AG04450 (cell line): Measurements from ENCODE around the gene TMEM72. TPM values are rescaled to one million over a fixed set of nuclear protein-coding genes. Genes with fewer than 3 reads are reported as not detected.

Source experiments
- CTCF ChIA-PET: fragments of 300-600, 350-600 bp; formaldehyde crosslinking; extraction: SDS; loops from one replicate; lab custom pipeline; 2022; ENCODE audit warnings: antibody characterized with exemption, inconsistent platforms; lab: Charles Lee
- POLR2A ChIA-PET: fragments of 350-600 bp; formaldehyde crosslinking; extraction: SDS; loops from one replicate; lab custom pipeline; 2021; ENCODE audit warnings: antibody characterized with exemption, inconsistent platforms; lab: Yijun Ruan, JAX
- DNase-seq: peaks from one replicate; pipeline ENCODE4 v3.0.0-alpha.2; 2011; ENCODE audit warnings: low read depth, low spot score
- H3K27ac ChIP-seq: one replicate; pipeline ENCODE4 v1.5.1; 2012; ENCODE audit warnings: low read depth, low read length, control low read depth
- H3K27me3 ChIP-seq: one replicate; pipeline ENCODE4 v1.6.0; 2012; ENCODE audit warnings: low read length; ENCODE audit not compliant: control insufficient read depth, insufficient read depth
- H3K4me3 ChIP-seq: 2 replicates; pipeline ENCODE4 v1.5.1; 2011; ENCODE audit warnings: mild to moderate bottlenecking, low read depth, low read length, control low read depth
- H3K9me3 ChIP-seq: 2 replicates; pipeline ENCODE4 v1.5.1; 2012; ENCODE audit warnings: low read length; ENCODE audit not compliant: control insufficient read depth, insufficient read depth
- CTCF ChIP-seq: IDR thresholded peaks from 2 replicates; pipeline ENCODE4 v1.5.1; 2011; ENCODE audit warnings: low read depth, low read length, control low read depth, inconsistent platforms
- polyA plus RNA-seq: library from polyadenylated mRNA; depleted of rRNA; stranded (reverse); fragments of >200 nt; gene quantifications from 2 replicates; pipeline ENCODE4 v1.2.3, GENCODE V29; 2011

TMEM72 gene
- polyA plus RNA-seq, 1 experiment: not detected

GRCh38 chr10:44899450-44900080, 11.6 kb upstream of the TMEM72 start:
- no peak overlapping the region for H3K4me3 ChIP-seq
- H3K9me3 ChIP-seq: no peaks in the 10 kb centered on the region; the same call in 1 of the 2 replicates
- DNase-seq: no peak
- no peak for TF ChIP-seq CTCF
- H3K27me3 ChIP-seq: peaks cover 22% of the 10 kb centered on the region
- H3K27ac ChIP-seq: no peak overlapping the region
- ChIA-PET CTCF (no interaction called here), POLR2A (no interaction called here)

- ChIA-PET POLR2A (no interaction called here), CTCF (no interaction called here)
- DNase-seq: no peak
- no peak for TF ChIP-seq CTCF
- 0 out of 2 replicates have a peak, but pooled peaks cover 4% of the 10 kb centered on the region for H3K9me3 ChIP-seq
- H3K27me3 ChIP-seq: peaks cover 40% of the 10 kb centered on the region
- no peak overlapping the region for H3K27ac ChIP-seq
- H3K4me3 ChIP-seq: no peak overlapping the region
Measured at GRCh38 chr10:44902941-44903545, 8.1 kb upstream of the TMEM72 start.

- TF ChIP-seq CTCF: no peak
- Histone ChIP-seq H3K4me3 (no peak overlapping the region), H3K27me3 (peaks cover 42% of the 10 kb centered on the region), H3K9me3 (peaks cover 4% of the 10 kb centered on the region; the same call in 1 of the 2 replicates), H3K27ac (no peak overlapping the region)
- CTCF ChIA-PET: no interaction called here
- POLR2A ChIA-PET: no interaction called here
- no peak for DNase-seq
Measured at GRCh38 chr10:44906486-44906885, 4.7 kb upstream of the TMEM72 start.

GRCh38 chr10:44907556-44907955, 3.6 kb upstream of the TMEM72 start:
- Histone ChIP-seq H3K27ac (no peak overlapping the region), H3K27me3 (peaks cover 43% of the 10 kb centered on the region), H3K4me3 (no peak overlapping the region), H3K9me3 (peaks cover 4% of the 10 kb centered on the region; the same call in 1 of the 2 replicates)
- no peak for TF ChIP-seq CTCF
- ChIA-PET CTCF (interaction anchor here (0.8 kb wide), 1 partner anchor 343 kb away, joined by 3 read pairs; no protein-coding TSS in a partner anchor), POLR2A (no interaction called here)
- DNase-seq: no peak

GRCh38 chr10:44908066-44908749, 2.9 kb upstream of the TMEM72 start:
- H3K27ac ChIP-seq: no peak overlapping the region
- CTCF ChIA-PET: no interaction called here

More at GRCh38 chr10:44908066-44908749, 2.9 kb upstream of the TMEM72 start:
- no peak overlapping the region for H3K4me3 ChIP-seq
- no peak for TF ChIP-seq CTCF
- H3K27me3 ChIP-seq: peaks cover 44% of the 10 kb centered on the region
- POLR2A ChIA-PET: no interaction called here
- peak; percentile 34 for DNase-seq
- H3K9me3 ChIP-seq: peaks cover 4% of the 10 kb centered on the region; the same call in 1 of the 2 replicates
